HG02759 (cell line): Measurements from ENCODE around the gene PTPRH.

ENCODE experiments used
- ATAC-seq: cut with Tn5 transposase; IDR thresholded peaks from one replicate; pipeline ENCODE4 v1.9.1; 2021; ENCODE audit warnings: mild to moderate bottlenecking, moderate library complexity; ENCODE audit not compliant: unreplicated experiment

PTPRH gene

GRCh38 chr19:55245236-55245904 lies 36.1 kb upstream of the PTPRH start:
- no peak for ATAC-seq

DNA sequence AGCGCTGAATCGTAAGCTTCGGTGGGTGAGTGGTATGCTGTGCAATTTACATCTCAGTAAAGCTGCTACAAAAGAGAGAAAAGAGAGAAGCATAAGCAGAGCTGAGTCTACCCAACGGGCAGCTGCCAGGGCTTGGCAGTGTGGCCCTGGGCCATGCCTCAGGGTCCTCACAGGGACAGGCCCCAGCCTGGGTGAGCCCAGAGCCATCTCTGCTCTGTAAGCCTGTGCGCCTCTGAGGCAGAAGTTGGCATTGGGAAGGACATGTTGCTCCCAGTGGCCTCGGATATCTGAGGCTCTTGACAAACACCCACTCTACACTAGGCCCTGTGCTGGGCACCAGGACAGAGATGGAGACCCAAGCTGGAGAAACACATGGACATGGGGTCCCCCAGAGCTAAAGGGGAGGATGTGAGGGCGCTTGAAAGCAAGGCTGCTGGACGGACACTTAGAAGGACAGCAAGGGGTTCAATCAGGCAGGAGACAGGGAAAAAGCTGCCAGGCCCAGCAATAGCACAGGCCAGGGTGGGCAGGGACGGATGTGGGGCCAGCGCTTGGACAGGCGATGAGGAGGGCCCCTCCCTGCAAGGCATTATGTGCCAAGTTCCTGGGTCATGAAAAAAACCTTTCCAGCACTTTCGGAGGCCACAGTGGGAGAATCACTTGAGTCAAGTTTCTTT lies 34.8 kb upstream of the PTPRH start:
- ATAC-seq, result no peak

DNA sequence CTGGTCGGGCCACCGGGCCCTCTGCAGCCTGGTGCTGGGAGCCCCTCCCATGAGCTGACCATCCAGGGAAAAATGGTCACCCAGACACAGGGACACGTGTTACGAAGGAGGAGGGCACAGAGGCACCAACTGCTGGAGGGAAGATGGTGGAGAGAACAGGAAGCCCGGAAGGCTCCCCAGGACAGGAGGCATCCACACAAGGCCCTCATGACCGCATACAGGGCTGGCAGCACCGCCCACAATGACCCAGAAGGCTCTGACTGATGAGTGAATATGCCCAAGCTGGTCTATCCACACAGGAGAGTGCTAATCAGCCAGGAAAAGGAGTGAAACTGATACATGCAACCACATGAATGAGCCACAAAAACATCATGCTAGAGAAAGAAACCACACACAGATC lies 33.2 kb upstream of the PTPRH start:
- no peak for ATAC-seq

DNA sequence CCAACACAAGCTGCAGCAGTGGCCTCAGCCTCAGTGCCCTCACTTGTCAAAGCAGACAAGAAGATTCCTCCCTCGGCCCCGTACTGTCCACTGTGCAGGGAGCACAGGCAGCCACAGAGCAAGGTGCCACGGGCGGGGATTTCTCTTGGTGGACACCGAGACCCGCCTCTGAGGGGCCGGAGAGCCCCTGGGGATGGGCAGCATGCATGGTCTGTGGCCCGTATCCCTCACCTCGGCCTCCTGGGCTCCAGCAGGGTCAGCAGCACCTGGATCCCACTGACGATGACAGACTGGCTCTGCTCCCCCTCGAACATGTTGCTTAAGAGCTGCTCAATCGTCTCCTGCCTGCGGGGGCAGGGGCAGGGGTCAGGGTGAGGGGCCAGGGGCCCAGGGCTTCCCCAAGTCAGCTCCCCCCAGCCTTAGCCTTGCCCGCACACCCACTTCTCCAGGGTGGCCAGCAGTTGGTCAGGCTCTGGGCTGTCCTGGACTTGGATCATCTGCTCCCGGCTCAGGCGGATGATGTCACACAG lies 32.7 kb upstream of the PTPRH start:
- no peak for ATAC-seq

- no peak for ATAC-seq
Observed at GRCh38 chr19:55241143-55241934, 32.0 kb upstream of the PTPRH start.

DNA sequence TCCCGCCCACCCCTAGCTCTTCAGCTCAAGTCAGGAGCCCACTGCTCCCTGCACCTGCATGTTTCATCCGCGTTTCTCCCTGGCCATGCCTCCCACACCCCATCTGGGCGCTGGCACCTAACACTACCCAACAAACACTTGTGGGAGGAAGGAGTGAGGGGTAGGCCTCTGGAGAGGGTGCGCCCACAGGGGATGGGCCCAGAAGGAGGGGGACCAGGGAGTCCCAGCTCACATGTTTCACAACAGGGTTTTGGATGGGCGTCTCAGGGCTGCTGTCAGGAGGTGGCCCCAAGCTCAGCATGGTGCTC lies 31.4 kb upstream of the PTPRH start:
- ATAC-seq, result no peak

GRCh38 chr19:55239004-55239403 lies 29.7 kb upstream of the PTPRH start:
- ATAC-seq, result no peak

DNA sequence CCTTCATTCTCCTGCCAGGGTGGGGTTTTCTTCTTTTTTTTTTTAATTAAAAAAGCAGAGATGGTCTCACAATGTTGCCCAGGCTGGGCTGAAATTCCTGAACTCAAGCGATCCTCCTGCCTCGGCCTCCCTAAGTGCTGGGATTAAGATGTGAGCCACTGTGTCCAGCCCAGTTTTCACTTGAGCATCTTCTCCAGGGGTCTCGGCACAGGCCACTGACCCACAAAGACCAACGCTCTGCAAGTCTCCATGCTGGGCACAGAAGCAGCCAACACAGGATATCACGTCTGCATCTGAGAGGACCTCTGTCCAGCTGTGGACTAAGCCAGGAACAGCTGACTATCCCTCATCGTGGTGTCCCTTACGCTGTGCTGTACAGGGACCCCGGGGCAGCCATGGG lies 28.7 kb upstream of the PTPRH start:
- ATAC-seq, result no peak

DNA sequence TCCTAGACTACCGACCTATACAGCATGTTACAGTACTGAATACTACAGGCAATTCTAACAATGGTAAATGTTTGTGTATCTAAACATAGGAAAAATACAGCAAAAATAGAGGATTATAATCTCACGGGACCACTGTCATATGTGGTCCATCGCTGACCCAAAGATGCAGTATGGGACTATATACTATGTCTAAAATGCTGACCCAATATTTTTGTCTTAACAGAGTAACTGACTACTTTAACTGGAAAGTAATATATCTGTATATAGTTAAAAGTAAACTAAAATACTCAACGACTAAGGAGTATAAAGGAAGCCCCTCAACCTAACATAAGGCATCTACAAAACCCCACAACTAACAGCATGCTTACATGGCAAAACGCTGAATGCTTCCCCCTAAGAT lies 23.7 kb upstream of the PTPRH start:
- ATAC-seq, result no peak

GRCh38 chr19:55232286-55232602 lies 22.9 kb upstream of the PTPRH start:
- no peak for ATAC-seq

GRCh38 chr19:55231391-55232285 lies 22.3 kb upstream of the PTPRH start:
- ATAC-seq, result no peak

DNA sequence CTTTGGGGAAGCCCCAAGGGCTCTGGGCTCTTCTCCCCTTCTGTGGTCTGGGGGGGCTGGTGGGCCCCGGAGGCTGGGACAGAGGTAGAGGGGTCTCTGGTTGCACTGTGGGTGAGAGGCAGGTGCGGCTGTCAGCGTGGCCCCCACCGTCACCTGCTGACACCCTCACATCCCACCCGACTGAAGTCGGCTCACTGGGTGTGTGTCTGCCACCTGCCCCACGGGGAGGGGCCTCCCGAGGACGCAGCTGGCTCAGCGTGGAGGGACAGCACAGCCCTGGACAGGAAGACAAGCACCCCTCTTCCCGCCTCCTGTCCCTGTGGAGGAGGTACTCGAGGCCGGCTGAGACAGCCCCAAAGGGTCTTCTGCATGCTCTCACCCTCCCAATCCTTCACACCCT lies 21.5 kb upstream of the PTPRH start:
- no peak for ATAC-seq

DNA sequence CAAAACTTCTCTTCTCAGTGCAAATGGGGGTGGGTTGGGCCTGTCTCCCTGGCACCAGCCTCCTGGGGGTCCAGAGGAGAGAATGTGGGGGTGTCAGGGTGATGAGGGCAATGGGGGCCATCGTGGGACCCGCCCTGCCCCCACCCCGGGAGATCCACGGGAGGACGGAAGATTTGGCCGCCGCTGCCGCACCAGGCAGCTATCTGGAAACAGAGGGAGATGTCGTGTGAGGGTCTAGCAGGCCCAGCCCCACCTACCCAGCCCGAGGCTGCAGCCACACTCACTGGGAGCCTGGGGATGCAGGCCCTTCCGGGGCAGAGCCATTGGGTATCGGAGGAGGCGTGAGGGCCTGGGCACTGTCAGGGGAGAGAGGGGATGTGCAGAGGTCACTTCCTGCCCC lies 21.0 kb upstream of the PTPRH start:
- no peak for ATAC-seq

- ATAC-seq, result no peak
Observed at GRCh38 chr19:55229789-55230182, 20.5 kb upstream of the PTPRH start.

DNA sequence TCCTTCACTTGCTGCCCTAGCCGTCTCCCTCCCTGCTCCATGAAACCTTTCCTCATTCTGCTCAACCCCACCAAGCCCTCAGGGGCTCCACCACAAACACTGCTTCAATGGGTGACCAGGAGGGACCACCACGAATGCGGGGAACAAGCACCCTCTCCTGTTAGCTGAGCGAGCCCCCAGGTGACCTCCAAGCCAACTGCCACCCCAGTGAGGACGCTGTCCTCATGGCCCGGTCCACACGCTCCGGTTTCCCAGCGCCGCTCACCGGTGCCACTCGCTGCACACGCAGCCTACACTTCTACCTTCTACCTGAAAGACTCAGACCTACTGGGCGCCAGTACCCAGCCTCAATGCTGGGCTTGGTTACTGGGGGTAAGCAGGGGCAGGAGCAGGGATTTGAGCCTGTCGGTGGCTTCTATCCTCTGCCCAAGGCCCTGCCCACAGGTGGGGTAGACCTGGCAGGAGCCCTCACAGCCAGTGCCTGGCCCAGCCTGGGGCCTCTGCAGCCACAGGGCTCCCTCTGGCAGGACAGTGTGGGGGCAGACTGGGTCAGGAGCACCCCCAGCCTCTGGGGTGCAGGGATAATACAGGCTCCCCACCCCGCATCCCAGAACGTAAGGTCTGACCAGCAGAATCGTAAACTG lies 20.0 kb upstream of the PTPRH start:
- no peak for ATAC-seq

- no peak for ATAC-seq
Observed at GRCh38 chr19:55228403-55229031, 19.2 kb upstream of the PTPRH start, which contains the start of gene TMEM86B. Gene TMEM86B, minus strand, starts transcription at chr19:55228763. Its CDS starts 22 bp downstream, at chr19:55228741.

DNA sequence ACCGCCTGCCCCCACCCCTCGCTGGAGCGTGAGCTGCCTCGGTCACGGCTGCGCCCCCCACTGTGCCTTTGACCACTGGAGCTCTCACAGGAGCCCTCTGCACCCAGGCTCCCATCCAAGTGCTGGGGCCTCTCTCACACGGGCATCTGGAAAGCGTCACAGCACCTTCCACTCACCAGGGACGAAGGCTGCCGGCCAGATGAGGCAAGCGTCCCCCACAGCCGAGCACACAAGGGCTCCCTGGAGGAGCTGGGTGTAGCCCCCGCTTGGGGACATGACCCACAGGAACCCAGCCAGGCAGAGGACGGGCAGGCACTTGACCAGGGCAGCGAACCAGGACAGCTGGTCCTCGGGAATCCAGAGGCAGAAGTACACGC lies 18.7 kb upstream of the PTPRH start:
- ATAC-seq, result no peak

GRCh38 chr19:55227241-55228014 lies 18.1 kb upstream of the PTPRH start:
- ATAC-seq, result no peak

DNA sequence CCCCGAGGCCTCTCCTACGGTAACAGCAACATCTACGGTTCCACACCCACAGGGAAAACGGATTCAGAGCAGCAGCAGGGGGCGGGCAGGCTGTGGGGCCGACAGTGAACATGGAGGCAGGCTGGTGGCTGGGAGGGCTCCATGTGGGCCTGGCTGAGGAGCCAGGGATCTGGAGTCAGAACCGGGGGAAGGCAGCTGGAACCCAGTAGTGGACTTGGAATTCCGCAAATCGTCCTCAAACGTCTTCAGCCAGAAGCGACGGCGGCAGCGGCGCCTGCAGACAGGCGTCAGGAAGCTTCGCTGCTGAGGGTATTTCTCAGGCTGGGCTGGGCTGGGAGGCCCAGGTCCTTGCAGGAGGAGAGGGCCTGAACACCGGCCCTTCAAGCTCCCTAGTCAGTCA lies 17.5 kb upstream of the PTPRH start:
- ATAC-seq, result no peak
